GM04503 (cell line): ENCODE results near the gene COMTD1.
"Not testable (repeated sequence)": the region's sequence is repeated elsewhere in the genome, so short reads cannot be mapped to it uniquely, and the experiment has no call there.

Experiments
- DNase-seq: peaks from one replicate; pipeline ENCODE4 v3.0.0-alpha.2; 2012; ENCODE audit warnings: low read depth

COMTD1 gene

GRCh38 chr10:75221492-75221891 is 14.3 kb downstream of the COMTD1 start:
- DNase-seq: not testable (repeated sequence)

GRCh38 chr10:75220274-75220673 is 15.5 kb downstream of the COMTD1 start:
- DNase-seq: no peak

GRCh38 chr10:75212343-75212742 is 23.4 kb downstream of the COMTD1 start:
- DNase-seq: no peak

GRCh38 chr10:75211007-75211691 is 24.6 kb downstream of the COMTD1 start:
- no peak for DNase-seq

- DNase-seq: no peak
These were observed 25.3 kb downstream of the COMTD1 start, which contains the start of gene VDAC2 for GRCh38 chr10:75210282-75211006. VDAC2 (plus strand) TSS chr10:75210796; CDS start chr10:75211159, 363 bp downstream.

GRCh38 chr10:75209921-75210281 is 25.9 kb downstream of the COMTD1 start:
- DNase-seq: peak; percentile 50

GRCh38 chr10:75209086-75209920 is 26.5 kb downstream of the COMTD1 start:
- DNase-seq: no peak

- no peak for DNase-seq
These were observed 27.6 kb downstream of the COMTD1 start for GRCh38 chr10:75208181-75208580.

- DNase-seq: no peak
These were observed 28.0 kb downstream of the COMTD1 start for GRCh38 chr10:75207857-75208144.

GRCh38 chr10:75207079-75207856 is 28.5 kb downstream of the COMTD1 start:
- no peak for DNase-seq

GRCh38 chr10:75206638-75207037 is 29.1 kb downstream of the COMTD1 start:
- DNase-seq: not testable (repeated sequence)

GRCh38 chr10:75205908-75206307 is 29.8 kb downstream of the COMTD1 start:
- DNase-seq: no peak

- no peak for DNase-seq
These were observed 32.0 kb downstream of the COMTD1 start for GRCh38 chr10:75203724-75204123.

- DNase-seq: not testable (repeated sequence)
These were observed 32.6 kb downstream of the COMTD1 start for GRCh38 chr10:75203046-75203620.

- peak; percentile 54 for DNase-seq
These were observed 33.3 kb downstream of the COMTD1 start for GRCh38 chr10:75202321-75203045.

GRCh38 chr10:75201793-75202307 is 33.9 kb downstream of the COMTD1 start:
- no peak for DNase-seq

GRCh38 chr10:75199949-75200348 is 35.8 kb downstream of the COMTD1 start:
- DNase-seq: not testable (repeated sequence)

- DNase-seq: no peak
These were observed 37.9 kb downstream of the COMTD1 start for GRCh38 chr10:75197906-75198305.

- no peak for DNase-seq
These were observed 38.7 kb downstream of the COMTD1 start for GRCh38 chr10:75197066-75197465.

GRCh38 chr10:75195035-75195763 is 40.6 kb downstream of the COMTD1 start:
- DNase-seq: peak; percentile 72
